ENCODE measurements around the gene DDX1.

DDX1 gene

GRCh38 chr2:15646661-15647060 lies 55.0 kb downstream of the DDX1 start:
- no peak for DNase-seq (ENCODE audit: low read depth in 2 of 2)

DNA sequence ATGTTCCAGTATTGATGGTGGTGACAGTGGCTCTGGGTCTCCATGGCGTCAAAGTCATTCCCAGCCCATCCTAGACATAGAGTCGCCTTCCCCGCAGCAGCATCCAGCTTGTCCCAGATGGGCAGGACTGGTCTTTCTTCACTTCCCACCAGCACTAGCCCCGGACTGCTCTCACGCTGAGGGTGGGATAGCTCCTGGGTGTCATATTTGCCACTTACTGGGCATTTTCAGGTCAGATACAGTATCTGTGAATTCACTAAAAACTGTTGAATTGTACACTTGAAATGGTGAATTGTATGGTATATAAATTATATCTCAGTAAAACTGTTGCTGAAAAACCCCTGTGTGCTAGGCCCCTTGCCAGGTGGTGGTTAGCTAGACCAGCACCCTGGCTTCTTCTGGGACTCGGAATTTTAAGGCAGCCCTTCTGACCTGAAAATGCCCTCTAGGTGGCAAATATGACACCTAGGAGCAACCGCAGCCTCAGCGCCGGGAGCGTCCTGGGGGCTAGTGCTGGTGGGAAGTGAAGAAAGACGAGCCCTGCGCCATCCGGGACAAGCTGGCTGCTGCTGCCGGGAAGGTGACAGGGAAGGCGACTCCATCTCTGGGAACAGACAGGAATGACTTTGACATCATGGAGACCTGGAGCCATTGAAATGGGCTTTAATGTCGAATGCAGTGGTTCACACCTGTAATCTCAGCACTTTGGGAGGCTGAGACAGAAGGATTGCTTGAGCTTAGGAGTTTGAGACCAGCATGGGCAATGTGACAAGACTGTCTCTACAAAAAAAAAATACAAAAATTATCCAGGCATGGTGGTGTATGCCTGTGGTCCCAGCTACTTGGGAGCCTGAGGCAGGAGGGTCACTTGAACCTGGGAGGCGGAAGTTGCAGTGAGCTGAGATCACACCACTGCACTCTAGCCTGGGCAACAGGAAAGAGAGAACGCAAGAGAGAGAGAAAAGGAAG lies 56.2 kb downstream of the DDX1 start:
- DNase-seq (ENCODE audit: low read depth in 2 of 2) = no peak

- no peak for DNase-seq (ENCODE audit: low read depth in 2 of 2)
Measured at GRCh38 chr2:15648593-15649525, 57.2 kb downstream of the DDX1 start.

- no peak for DNase-seq (ENCODE audit: low read depth in 2 of 2)
Measured at GRCh38 chr2:15649561-15650255, 58.0 kb downstream of the DDX1 start.

DNA sequence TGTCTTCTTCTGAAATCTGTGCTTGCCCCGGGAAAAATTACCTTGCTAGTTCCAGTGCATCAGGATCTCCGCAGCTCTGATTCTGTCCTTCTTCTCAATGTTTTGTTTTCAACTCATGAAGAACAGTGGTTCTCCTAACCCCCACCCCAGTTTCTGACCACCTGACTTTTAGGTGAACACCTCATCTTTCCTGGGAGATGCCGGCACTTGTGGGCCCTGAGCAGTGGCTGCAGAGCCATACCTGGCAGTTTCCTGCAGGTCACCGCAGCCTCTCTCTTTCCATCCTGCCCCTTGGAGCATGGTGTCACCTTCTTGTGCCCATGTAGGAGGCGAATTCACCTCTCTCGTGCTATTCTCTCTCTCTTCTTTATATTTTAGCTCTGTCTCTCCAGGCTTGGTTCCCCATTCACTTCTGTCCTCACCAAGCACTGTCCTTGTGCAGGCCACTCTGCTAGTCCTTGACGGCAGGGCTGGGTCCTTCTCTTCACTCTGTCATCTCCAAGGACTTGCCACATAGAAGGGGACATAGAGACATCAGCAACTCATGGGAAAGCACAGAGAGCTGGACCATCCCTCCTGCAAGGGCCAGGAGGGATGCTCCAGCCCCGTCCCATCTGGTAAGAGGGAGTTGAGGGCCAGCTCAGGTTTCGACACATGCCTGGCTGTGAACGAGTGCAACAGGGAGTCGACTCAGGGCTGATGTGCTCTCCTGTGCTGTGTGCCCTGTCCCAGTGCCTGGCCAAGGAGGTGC lies 59.1 kb downstream of the DDX1 start:
- no peak for DNase-seq (ENCODE audit: low read depth in 2 of 2)

DNA sequence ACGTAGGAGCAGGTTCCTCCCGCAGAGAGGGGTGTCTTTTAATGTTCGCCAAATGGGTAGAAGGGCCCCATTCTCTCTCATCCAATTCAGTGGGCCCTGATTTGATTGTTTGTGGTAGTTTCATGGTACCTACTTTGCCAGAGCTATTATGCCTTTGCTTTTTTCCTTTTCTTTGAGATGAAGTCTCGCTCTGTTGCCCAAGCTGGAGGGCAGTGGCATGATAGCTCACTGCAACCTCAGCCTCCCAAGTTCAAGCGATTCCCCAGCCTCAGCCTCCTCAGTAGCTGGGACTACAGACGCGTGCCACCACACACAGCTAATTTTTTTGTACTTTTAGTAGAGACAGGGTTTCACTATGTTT lies 59.7 kb downstream of the DDX1 start:
- DNase-seq (ENCODE audit: low read depth in 2 of 2) = no peak

DNA sequence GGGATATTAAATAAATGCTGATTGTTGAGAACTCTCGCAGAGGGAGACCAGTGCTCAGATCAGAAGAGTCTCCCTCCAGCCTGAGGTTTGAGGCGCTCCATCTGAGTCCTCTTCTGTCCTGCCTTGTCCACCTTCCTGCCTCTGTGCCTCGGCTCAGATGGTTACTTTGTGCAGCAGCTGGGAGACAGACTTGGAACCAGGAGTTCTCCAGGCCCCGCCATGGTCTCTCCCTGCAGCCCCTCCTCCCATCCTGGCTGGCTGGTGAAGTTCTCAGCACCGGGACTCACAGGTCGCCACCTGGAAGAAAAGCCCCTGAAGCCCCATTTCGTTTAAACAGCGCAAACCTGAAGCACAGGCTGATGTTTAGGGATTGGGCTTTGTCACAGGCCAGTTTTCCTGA lies 60.6 kb downstream of the DDX1 start:
- no peak for DNase-seq (ENCODE audit: low read depth in 2 of 2)

DNA sequence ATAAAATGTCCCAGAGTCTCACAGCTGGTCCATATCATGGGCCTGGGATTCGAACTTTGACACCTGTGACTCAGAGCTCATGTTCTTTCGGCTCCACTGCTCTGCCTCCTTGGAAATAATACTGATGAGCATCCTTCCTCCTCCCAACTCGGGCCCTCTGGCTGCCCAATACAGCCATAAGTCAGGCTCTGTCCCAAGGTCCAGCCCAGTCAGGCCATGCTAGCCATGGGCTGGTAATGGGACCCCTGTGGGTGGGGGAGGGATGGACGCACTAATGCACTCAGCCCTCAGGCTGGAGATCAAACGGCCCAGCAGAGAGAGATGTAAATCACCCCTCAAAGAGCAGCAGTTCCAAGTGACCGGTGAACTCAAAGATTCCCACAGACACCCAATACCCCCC lies 61.1 kb downstream of the DDX1 start:
- no peak for DNase-seq (ENCODE audit: low read depth in 2 of 2)

- DNase-seq (ENCODE audit: low read depth in 2 of 2) = no peak
Measured at GRCh38 chr2:15653806-15654726, 62.4 kb downstream of the DDX1 start.

DNA sequence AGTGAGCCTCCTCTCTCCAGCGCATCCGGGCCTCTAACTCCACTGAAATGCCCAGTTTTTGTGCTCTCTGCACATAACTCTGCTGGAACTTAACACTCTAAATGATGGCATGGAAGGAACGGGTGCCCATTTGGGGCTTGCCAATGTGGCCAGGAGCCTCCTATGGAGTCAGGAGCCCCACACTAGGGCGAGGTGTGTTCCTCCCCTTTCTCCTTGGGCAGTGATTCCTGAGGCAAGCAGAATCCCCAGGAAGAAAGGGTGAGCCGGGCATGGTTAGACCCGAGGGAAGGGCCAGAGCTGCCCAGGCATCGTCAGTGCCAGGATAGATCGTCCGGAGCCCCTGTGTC lies 63.0 kb downstream of the DDX1 start:
- no peak for DNase-seq (ENCODE audit: low read depth in 2 of 2)

DNA sequence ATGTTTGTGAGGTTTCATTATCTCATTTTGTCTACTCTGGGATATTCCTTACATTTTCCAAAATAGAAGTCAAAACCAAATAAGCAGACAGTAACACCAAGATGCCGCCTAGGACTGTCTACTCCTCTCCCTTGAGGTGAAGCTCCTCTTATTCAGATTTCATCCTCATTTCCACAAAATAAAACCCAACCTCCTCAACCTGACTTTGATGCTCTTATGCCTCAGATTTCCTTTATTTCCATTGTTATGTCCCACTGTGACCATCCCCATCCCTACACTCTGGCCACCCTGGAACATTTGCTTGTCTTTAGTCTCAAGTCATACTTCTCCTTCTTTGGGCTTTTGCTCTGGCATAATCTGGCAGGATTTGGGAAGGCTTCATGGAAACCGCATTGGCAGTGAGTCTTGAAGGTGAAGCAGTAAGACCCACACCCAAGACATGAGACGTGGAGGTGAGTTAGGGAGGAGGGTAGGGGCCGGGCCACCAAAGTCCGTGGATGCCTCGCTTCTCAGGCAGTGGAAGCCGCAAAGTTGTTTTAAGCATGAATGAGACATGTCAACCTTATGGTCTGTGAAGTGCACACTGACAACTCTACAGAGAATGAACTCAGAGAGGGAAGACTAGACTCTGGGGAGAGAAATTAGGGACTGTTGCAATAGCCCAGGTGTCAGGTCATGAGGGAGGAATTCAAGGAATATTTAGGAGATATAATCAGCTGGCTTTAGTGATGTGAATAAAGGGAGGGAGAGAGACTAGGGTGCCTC lies 63.6 kb downstream of the DDX1 start:
- DNase-seq (ENCODE audit: low read depth in 2 of 2) = no peak

DNA sequence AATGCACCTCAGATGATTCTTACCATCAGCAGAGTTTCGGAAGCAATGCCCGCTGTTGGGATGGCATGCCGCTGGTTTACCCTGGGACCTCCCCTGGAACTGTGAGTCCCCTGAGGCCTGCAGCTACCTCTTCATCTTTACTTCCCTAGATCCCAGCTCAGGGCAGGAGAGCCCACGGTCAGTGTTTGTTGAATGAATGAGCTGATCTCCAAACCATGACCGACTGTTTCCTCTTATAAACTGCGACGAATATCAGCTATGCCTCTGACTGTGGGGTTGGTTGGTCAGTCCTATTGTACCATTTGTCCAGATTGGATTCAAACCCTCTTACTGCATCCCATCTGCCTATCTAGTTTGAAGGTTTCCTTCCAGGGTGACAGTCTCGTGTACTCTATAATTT lies 64.4 kb downstream of the DDX1 start:
- no peak for DNase-seq (ENCODE audit: low read depth in 2 of 2)

- no peak for DNase-seq (ENCODE audit: low read depth in 2 of 2)
Measured at GRCh38 chr2:15657759-15658158, 66.1 kb downstream of the DDX1 start.

GRCh38 chr2:15658911-15659310 lies 67.2 kb downstream of the DDX1 start:
- no peak for DNase-seq (ENCODE audit: low read depth in 2 of 2)

GRCh38 chr2:15660491-15661294 lies 69.0 kb downstream of the DDX1 start:
- no peak for DNase-seq (ENCODE audit: low read depth in 2 of 2)

GRCh38 chr2:15661295-15661569 lies 69.6 kb downstream of the DDX1 start:
- no peak for DNase-seq (ENCODE audit: low read depth in 2 of 2)

DNA sequence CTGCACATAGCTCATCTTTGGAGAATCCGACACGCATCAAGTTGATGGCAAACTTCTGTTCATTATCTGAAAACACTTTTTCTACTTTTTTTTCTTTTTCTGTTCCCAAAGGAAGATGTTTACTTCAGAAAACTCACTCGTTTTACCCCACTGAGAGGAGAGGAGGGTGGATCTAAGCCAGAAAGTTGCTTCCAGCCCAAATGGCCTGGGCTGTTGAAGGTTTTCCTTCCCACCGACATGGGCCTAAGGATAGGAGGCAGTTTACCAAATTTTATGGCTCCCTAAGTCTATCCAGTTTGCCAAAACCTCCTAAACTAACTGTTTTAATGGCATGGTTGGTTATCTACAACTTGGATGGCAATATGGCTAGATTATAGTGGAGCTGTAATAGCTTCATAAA lies 70.4 kb downstream of the DDX1 start:
- DNase-seq (ENCODE audit: low read depth in 2 of 2) = no peak

DNA sequence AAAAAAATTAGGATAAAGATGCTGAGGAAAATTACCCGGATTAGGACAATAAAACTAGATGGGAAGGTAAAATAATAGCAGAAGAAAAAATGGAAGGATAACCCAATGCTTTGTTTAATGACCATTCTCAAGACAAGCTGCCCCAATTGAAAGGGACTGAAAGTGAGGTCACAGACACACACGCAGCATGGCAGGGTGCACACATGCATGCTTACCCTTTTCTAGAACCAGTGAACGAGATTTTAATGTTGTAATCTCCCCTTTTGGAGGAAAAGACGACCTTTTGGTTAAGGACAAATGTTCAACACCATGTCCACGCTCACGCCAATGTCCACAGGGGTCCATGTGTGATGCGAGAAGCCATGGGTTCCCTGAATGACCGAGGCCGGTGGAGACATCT lies 70.9 kb downstream of the DDX1 start:
- no peak for DNase-seq (ENCODE audit: low read depth in 2 of 2)

GRCh38 chr2:15663802-15664201 lies 72.1 kb downstream of the DDX1 start:
- DNase-seq (ENCODE audit: low read depth in 2 of 2) = no peak
